ENCODE data around the gene ZNF444.
"Not testable (repeated sequence)": the region's sequence is repeated elsewhere in the genome, so short reads cannot be mapped to it uniquely, and the experiment has no call there.

Gene ZNF444

GRCh38 chr19:56175861-56176307, 34.8 kb downstream of the ZNF444 start, which contains the start of gene GALP:
Gene GALP, plus strand, starts transcription at chr19:56176008. Its CDS starts 1,101 bp downstream, at chr19:56177109.
- DNase-seq (ENCODE audit: low read depth in 2 of 2), result not testable (repeated sequence)

GRCh38 chr19:56176310-56176709, 35.2 kb downstream of the ZNF444 start:
- DNase-seq (ENCODE audit: low read depth in 2 of 2), result not testable (repeated sequence)

- DNase-seq (ENCODE audit: low read depth in 2 of 2), result no peak
These were observed 35.8 kb downstream of the ZNF444 start for GRCh38 chr19:56176881-56177280.

- no peak for DNase-seq (ENCODE audit: low read depth in 2 of 2)
These were observed 36.6 kb downstream of the ZNF444 start for GRCh38 chr19:56177564-56178243.

- DNase-seq (ENCODE audit: low read depth in 2 of 2), result no peak
These were observed 48.7 kb downstream of the ZNF444 start for GRCh38 chr19:56189785-56190184.

GRCh38 chr19:56191115-56191514, 50.0 kb downstream of the ZNF444 start:
- no peak for DNase-seq (ENCODE audit: low read depth in 2 of 2)

- no peak for DNase-seq (ENCODE audit: low read depth in 2 of 2)
These were observed 50.6 kb downstream of the ZNF444 start for GRCh38 chr19:56191711-56192110.

- no peak for DNase-seq (ENCODE audit: low read depth in 2 of 2)
These were observed 53.0 kb downstream of the ZNF444 start for GRCh38 chr19:56193981-56194640.

- DNase-seq (ENCODE audit: low read depth in 2 of 2), result not testable (repeated sequence)
These were observed 56.6 kb downstream of the ZNF444 start, which contains the start of gene ZSCAN5B for GRCh38 chr19:56197646-56198045. Gene ZSCAN5B, minus strand, starts transcription at chr19:56197783. Its CDS starts 4,731 bp downstream, at chr19:56193052.

GRCh38 chr19:56199687-56200086, 58.6 kb downstream of the ZNF444 start:
- DNase-seq (ENCODE audit: low read depth in 2 of 2), result no peak

- DNase-seq (ENCODE audit: low read depth in 2 of 2), result no peak
These were observed 60.9 kb downstream of the ZNF444 start, which contains the start of gene ZSCAN5C for GRCh38 chr19:56201973-56202372. Gene ZSCAN5C, plus strand, starts transcription at chr19:56202273. Its CDS starts 3,641 bp downstream, at chr19:56205914.

- not testable (repeated sequence) for DNase-seq (ENCODE audit: low read depth in 2 of 2)
These were observed 66.5 kb downstream of the ZNF444 start for GRCh38 chr19:56207581-56207980.

GRCh38 chr19:56209091-56209490, 68.0 kb downstream of the ZNF444 start:
- DNase-seq (ENCODE audit: low read depth in 2 of 2), result no peak

GRCh38 chr19:56210036-56210435, 68.9 kb downstream of the ZNF444 start:
- not testable (repeated sequence) for DNase-seq (ENCODE audit: low read depth in 2 of 2)
